NCI-H774 (cell line): ENCODE data around the gene NOX4.
"Not testable (repeated sequence)": the region's sequence is repeated elsewhere in the genome, so short reads cannot be mapped to it uniquely, and the experiment has no call there.

Experiments used
- DNase-seq: peaks from one replicate; lab custom pipeline; 2025; lab: John Stamatoyannopoulos, UW

The NOX4 gene

GRCh38 chr11:89458716-89459115, 32.5 kb downstream of the NOX4 start:
- DNase-seq: no peak

GRCh38 chr11:89457190-89457589, 34.0 kb downstream of the NOX4 start:
- no peak for DNase-seq

GRCh38 chr11:89456681-89457080, 34.5 kb downstream of the NOX4 start:
- DNase-seq: no peak

- DNase-seq: no peak
Measured at GRCh38 chr11:89452780-89453179, 38.4 kb downstream of the NOX4 start.

- DNase-seq: no peak
Measured at GRCh38 chr11:89447845-89448244, 43.3 kb downstream of the NOX4 start.

GRCh38 chr11:89443361-89444322, 47.5 kb downstream of the NOX4 start:
- DNase-seq: peak; percentile 17

GRCh38 chr11:89442801-89443200, 48.4 kb downstream of the NOX4 start:
- no peak for DNase-seq

GRCh38 chr11:89441606-89442005, 49.6 kb downstream of the NOX4 start:
- DNase-seq: no peak

GRCh38 chr11:89437317-89437716, 53.9 kb downstream of the NOX4 start:
- no peak for DNase-seq

GRCh38 chr11:89436071-89436470, 55.1 kb downstream of the NOX4 start:
- no peak for DNase-seq

- DNase-seq: no peak
Measured at GRCh38 chr11:89433278-89433677, 57.9 kb downstream of the NOX4 start.

GRCh38 chr11:89432182-89432581, 59.0 kb downstream of the NOX4 start:
- not testable (repeated sequence) for DNase-seq

- not testable (repeated sequence) for DNase-seq
Measured at GRCh38 chr11:89426501-89426900, 64.7 kb downstream of the NOX4 start.

- no peak for DNase-seq
Measured at GRCh38 chr11:89421718-89422117, 69.5 kb downstream of the NOX4 start.

GRCh38 chr11:89420981-89421380, 70.2 kb downstream of the NOX4 start:
- no peak for DNase-seq

- DNase-seq: no peak
Measured at GRCh38 chr11:89416961-89417360, 74.2 kb downstream of the NOX4 start.

GRCh38 chr11:89411112-89411511, 80.1 kb downstream of the NOX4 start:
- not testable (repeated sequence) for DNase-seq

GRCh38 chr11:89410666-89411065, 80.5 kb downstream of the NOX4 start:
- DNase-seq: not testable (repeated sequence)

GRCh38 chr11:89408441-89408840, 82.7 kb downstream of the NOX4 start:
- DNase-seq: not testable (repeated sequence)

- DNase-seq: no peak
Measured at GRCh38 chr11:89405629-89406028, 85.5 kb downstream of the NOX4 start.

- DNase-seq: not testable (repeated sequence)
Measured at GRCh38 chr11:89391654-89392053, 99.5 kb downstream of the NOX4 start.

- not testable (repeated sequence) for DNase-seq
Measured at GRCh38 chr11:89387501-89387900, 103.7 kb downstream of the NOX4 start.

GRCh38 chr11:89382986-89383385, 108.2 kb downstream of the NOX4 start:
- not testable (repeated sequence) for DNase-seq

GRCh38 chr11:89381094-89381493, 110.1 kb downstream of the NOX4 start:
- no peak for DNase-seq
